ENCODE results near the gene MEDAG. TPM values are rescaled to one million over a fixed set of nuclear protein-coding genes. Genes with fewer than 3 reads are reported as not detected.

The MEDAG gene
- polyA plus RNA-seq, 3 donors, result not detected

- no peak overlapping the region for H3K4me3 ChIP-seq (replicated peaks in 1 of 3; ENCODE audit: low read depth in 2 of 3, low read length in 3 of 3)
- H3K27ac ChIP-seq (ENCODE audit: low read depth in 1 of 2, low read length in 2 of 2), result no peak overlapping the region
- H3K4me3 Mint-ChIP-seq, result peak overlapping the region in 1 of 2 donors; percentile 36
- H3K4me2 ChIP-seq (replicated peaks; ENCODE audit: extremely low read depth, low read length, poor library complexity, severe bottlenecking), result no peak overlapping the region
- H3K4me1 Mint-ChIP-seq, result peaks cover 8% of the 10 kb centered on the region
- no peaks in the 10 kb centered on the region for H3K9me3 ChIP-seq (replicated peaks in 1 of 2; ENCODE audit: control insufficient read depth in 1 of 2, insufficient read depth in 1 of 2, low read length in 2 of 2)
- no peak overlapping the region for H3K27ac Mint-ChIP-seq
- peaks cover 47 to 70% (median 50%) of the 10 kb centered on the region in 3 donors for H3K27me3 Mint-ChIP-seq (ENCODE audit: low read depth in 3 of 3)
- intact Hi-C loops (cut with micrococcal nuclease), result no loop called here
- H3K4me1 ChIP-seq (ENCODE audit: control insufficient read depth in 1 of 2, insufficient read depth in 2 of 2, low read length in 2 of 2), result no peaks in the 10 kb centered on the region
- no peak for DNase-seq
- H4K20me1 ChIP-seq (ENCODE audit: insufficient read depth, low read length), result no peaks in the 10 kb centered on the region
- WGBS (ENCODE audit: insufficient coverage), result 44% methylated on average over 2 of the region's 5 CpGs
- H3K36me3 ChIP-seq (replicated peaks in 1 of 2; ENCODE audit: control insufficient read depth in 1 of 2, insufficient read depth in 2 of 2, low read length in 2 of 2), result no peaks in the 10 kb centered on the region
- peaks cover 0 to 3% of the 10 kb centered on the region in 2 donors for H3K36me3 Mint-ChIP-seq
- no peaks in the 10 kb centered on the region for H3K79me2 ChIP-seq (ENCODE audit: insufficient read depth, low read length)
- peaks cover 0 to 13% (median 4%) of the 10 kb centered on the region in 7 donors for H3K9me3 Mint-ChIP-seq
- no peak overlapping the region for H2AFZ ChIP-seq (ENCODE audit: insufficient read depth, low read depth, low read length, poor library complexity, severe bottlenecking)
- H3K9ac ChIP-seq (ENCODE audit: insufficient read depth, low read length, poor library complexity, severe bottlenecking), result no peak overlapping the region
- H3K27me3 ChIP-seq (ENCODE audit: control insufficient read depth in 2 of 2, insufficient read depth in 2 of 2, low read length in 2 of 2), result peaks cover 40 to 50% of the 10 kb centered on the region in 2 donors
- no peak for TF ChIP-seq CTCF (IDR thresholded peaks at IDR 0.05)
These were observed 2.4 kb downstream of the MEDAG start for GRCh38 chr13:30908416-30908980.

DNA sequence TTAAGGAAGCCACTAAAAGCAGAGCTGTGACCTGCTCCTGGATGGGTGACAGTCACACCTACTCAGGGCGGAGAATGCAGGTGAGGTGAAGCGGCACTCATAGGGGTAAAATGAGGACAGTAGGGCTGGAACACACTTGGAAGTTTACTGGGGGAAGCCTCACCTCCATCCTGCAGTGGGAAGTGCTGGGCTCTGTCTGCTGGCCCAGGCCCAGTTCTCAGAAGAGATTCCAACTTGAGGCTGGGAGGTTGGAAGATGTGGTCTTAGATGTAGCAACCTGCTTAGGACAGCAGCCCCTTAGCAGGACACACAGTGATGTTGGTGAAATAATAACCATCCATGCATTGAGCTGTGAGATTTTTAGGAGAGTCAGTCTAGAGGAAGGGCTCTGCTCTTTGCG, 4.6 kb downstream of the MEDAG start:
- Histone ChIP-seq H3K27ac (ENCODE audit: low read depth in 1 of 2, low read length in 2 of 2) (no peak overlapping the region), H3K79me2 (ENCODE audit: insufficient read depth, low read length) (no peaks in the 10 kb centered on the region), H3K9me3 (replicated peaks in 1 of 2; ENCODE audit: control insufficient read depth in 1 of 2, insufficient read depth in 1 of 2, low read length in 2 of 2) (no peaks in the 10 kb centered on the region), H2AFZ (ENCODE audit: insufficient read depth, low read depth, low read length, poor library complexity, severe bottlenecking) (no peak overlapping the region), H3K4me1 (ENCODE audit: control insufficient read depth in 1 of 2, insufficient read depth in 2 of 2, low read length in 2 of 2) (no peaks in the 10 kb centered on the region), H4K20me1 (ENCODE audit: insufficient read depth, low read length) (no peaks in the 10 kb centered on the region), H3K4me2 (replicated peaks; ENCODE audit: extremely low read depth, low read length, poor library complexity, severe bottlenecking) (no peak overlapping the region), H3K9ac (ENCODE audit: insufficient read depth, low read length, poor library complexity, severe bottlenecking) (no peak overlapping the region), H3K27me3 (ENCODE audit: control insufficient read depth in 2 of 2, insufficient read depth in 2 of 2, low read length in 2 of 2) (peaks cover 25 to 28% of the 10 kb centered on the region in 2 donors), H3K4me3 (replicated peaks in 1 of 3; ENCODE audit: low read depth in 2 of 3, low read length in 3 of 3) (no peak overlapping the region), H3K36me3 (replicated peaks in 1 of 2; ENCODE audit: control insufficient read depth in 1 of 2, insufficient read depth in 2 of 2, low read length in 2 of 2) (no peaks in the 10 kb centered on the region)
- H3K4me1 Mint-ChIP-seq, result peaks cover 8% of the 10 kb centered on the region
- H3K4me3 Mint-ChIP-seq, result no peak overlapping the region
- no peak overlapping the region for H3K27ac Mint-ChIP-seq
- TF ChIP-seq CTCF (IDR thresholded peaks at IDR 0.05), result no peak
- no peaks in the 10 kb centered on the region for H3K36me3 Mint-ChIP-seq
- intact Hi-C loops (cut with micrococcal nuclease), result no loop called here
- no peak for DNase-seq
- 85% methylated on average over 2 of the region's 3 CpGs for WGBS (ENCODE audit: insufficient coverage)
- H3K9me3 Mint-ChIP-seq, result peaks cover 0 to 9% (median 1%) of the 10 kb centered on the region in 7 donors
- peaks cover 32 to 51% (median 40%) of the 10 kb centered on the region in 3 donors for H3K27me3 Mint-ChIP-seq (ENCODE audit: low read depth in 3 of 3)
